Measurements from ENCODE around the gene RFPL2.

RFPL2 gene

GRCh38 chr22:32237906-32238305, 33.0 kb upstream of the RFPL2 start:
- TF ChIP-seq CTCF (conservative IDR thresholded peaks at IDR 0.05), result no peak

GRCh38 chr22:32236970-32237369, 32.1 kb upstream of the RFPL2 start:
- H3K27ac ChIP-seq, result no peak overlapping the region
- TF ChIP-seq CTCF (conservative IDR thresholded peaks at IDR 0.05), result no peak

More at GRCh38 chr22:32237906-32238305, 33.0 kb upstream of the RFPL2 start:
- H3K27ac ChIP-seq, result no peak overlapping the region

GRCh38 chr22:32233091-32233490, 28.2 kb upstream of the RFPL2 start:
- no peak for TF ChIP-seq CTCF (conservative IDR thresholded peaks at IDR 0.05)
- no peak overlapping the region for H3K27ac ChIP-seq

- TF ChIP-seq CTCF (conservative IDR thresholded peaks at IDR 0.05), result no peak
- no peak overlapping the region for H3K27ac ChIP-seq
These were observed 27.4 kb upstream of the RFPL2 start for GRCh38 chr22:32232191-32232830.

GRCh38 chr22:32226326-32227104, 21.6 kb upstream of the RFPL2 start:
- no peak for TF ChIP-seq CTCF (conservative IDR thresholded peaks at IDR 0.05)

GRCh38 chr22:32222991-32223390, 18.1 kb upstream of the RFPL2 start:
- H3K27ac ChIP-seq, result no peak overlapping the region
- TF ChIP-seq CTCF (conservative IDR thresholded peaks at IDR 0.05), result no peak

More at GRCh38 chr22:32226326-32227104, 21.6 kb upstream of the RFPL2 start:
- no peak overlapping the region for H3K27ac ChIP-seq

GRCh38 chr22:32219026-32219425, 14.2 kb upstream of the RFPL2 start:
- no peak for TF ChIP-seq CTCF (conservative IDR thresholded peaks at IDR 0.05)
- no peak overlapping the region for H3K27ac ChIP-seq

Measured in VCaP (cell line).